H1 (cell line): ENCODE measurements around the gene HINT2. TPM values are rescaled to one million over a fixed set of nuclear protein-coding genes. Genes with fewer than 3 reads are reported as not detected.

ENCODE experiments used
- CBX5 ChIP-seq: fragments of 300-800, 300-1000 bp; sonication (generic); IDR thresholded peaks from 2 replicates; pipeline ENCODE4 v1.7.1; 2016; ENCODE audit warnings: antibody characterized with exemption, low read length, low read depth
- E2F6 ChIP-seq: IDR thresholded peaks from 2 replicates; pipeline ENCODE4 v1.6.1; 2012; ENCODE audit warnings: inconsistent platforms
- MAFK ChIP-seq: IDR thresholded peaks from 2 replicates; pipeline ENCODE4 v1.6.1; 2012; ENCODE audit warnings: low read depth, mild to moderate bottlenecking, improper control_type of control experiment, low read length
- POU5F1 ChIP-seq: IDR thresholded peaks from 2 replicates; pipeline ENCODE4 v1.6.1; 2011; ENCODE audit warnings: low read depth, mild to moderate bottlenecking, low read length, moderate library complexity
- RNF2 ChIP-seq: fragments of 200-900, 300-1000 bp; sonication (generic); IDR thresholded peaks from 2 replicates; pipeline ENCODE4 v1.7.1; 2016; ENCODE audit warnings: borderline replicate concordance, low read depth, mild to moderate bottlenecking, antibody characterized with exemption, low read length; ENCODE audit not compliant: poor library complexity, severe bottlenecking; ENCODE audit errors: missing control alignments
- SIX5 ChIP-seq: IDR thresholded peaks from 2 replicates; pipeline ENCODE4 v1.6.1; 2011; ENCODE audit warnings: mild to moderate bottlenecking, low read depth, low read length
- SP1 ChIP-seq: IDR thresholded peaks from 2 replicates; pipeline ENCODE4 v1.6.1; 2011; ENCODE audit warnings: low read depth, low read length
- polyA plus RNA-seq, 7 experiments: library from polyadenylated mRNA; depleted of rRNA in 3 of 7; stranded (reverse) in 5 of 7; unstranded in 2 of 7; fragments of >200 nt in 5 of 7; fragments of 200-250 nt in 2 of 7; gene quantifications; 1 replicate in 5 of 7; 2 replicates in 1 of 7; 4 replicates in 1 of 7; pipeline versions ENCODE4 v1.2.1 to v1.2.3, GENCODE V29; 2011 to 2013; ENCODE audit warnings: missing spikeins in 2 of 7, mixed read lengths in 2 of 7
- total RNA-seq: library from RNA; stranded (reverse); fragmentation: NEBNext Ultra II Directional; extraction: Animal tissue kit (Norgen Biotek cat#: 25700); gene quantifications from 2 replicates; pipeline ENCODE4 v1.2.1, GENCODE V29; 2021

HINT2 gene
- total and polyA plus RNA-seq, 2 of the 8 experiments (the other 6 are each of a cell fraction or from before 2014, with no cell fraction given): 32.1 to 51.2 TPM

- no peak for TF ChIP-seq E2F6
- TF ChIP-seq SP1: no peak
- TF ChIP-seq POU5F1: no peak
- TF ChIP-seq CBX5: no peak
- TF ChIP-seq SIX5: no peak
- TF ChIP-seq MAFK: no peak
- TF ChIP-seq RNF2: no peak
Measured at GRCh38 chr9:35801328-35802128, 13.3 kb downstream of the HINT2 start (continued).
